GM19372 (cell line): Measurements from ENCODE around the gene SPPL2B.

Source experiments
- ATAC-seq: cut with Tn5 transposase; IDR thresholded peaks from one replicate; pipeline ENCODE4 v1.9.1; 2021; ENCODE audit warnings: mild to moderate bottlenecking, low read depth, moderate library complexity; ENCODE audit not compliant: unreplicated experiment

The SPPL2B gene

DNA sequence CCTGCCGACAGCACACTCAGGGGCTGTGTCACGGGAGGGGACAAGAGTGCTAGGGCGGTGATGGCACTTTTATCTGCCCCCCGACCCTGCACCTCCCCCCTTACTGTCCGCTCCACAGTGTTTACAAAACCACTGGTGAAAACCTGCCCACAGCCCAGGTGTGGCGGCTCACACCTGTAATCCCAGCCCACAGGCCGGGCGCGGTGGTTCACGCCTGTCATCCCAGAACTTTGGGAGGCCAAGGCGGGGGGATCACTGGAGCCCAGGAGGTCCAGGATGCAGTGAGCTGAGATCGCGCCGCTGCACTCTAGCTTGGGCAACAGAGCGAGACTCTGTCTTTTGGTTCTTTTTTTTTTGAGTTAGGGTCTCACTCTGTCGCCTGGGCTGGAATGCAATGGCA is 32.3 kb upstream of the SPPL2B start:
- ATAC-seq: no peak

DNA sequence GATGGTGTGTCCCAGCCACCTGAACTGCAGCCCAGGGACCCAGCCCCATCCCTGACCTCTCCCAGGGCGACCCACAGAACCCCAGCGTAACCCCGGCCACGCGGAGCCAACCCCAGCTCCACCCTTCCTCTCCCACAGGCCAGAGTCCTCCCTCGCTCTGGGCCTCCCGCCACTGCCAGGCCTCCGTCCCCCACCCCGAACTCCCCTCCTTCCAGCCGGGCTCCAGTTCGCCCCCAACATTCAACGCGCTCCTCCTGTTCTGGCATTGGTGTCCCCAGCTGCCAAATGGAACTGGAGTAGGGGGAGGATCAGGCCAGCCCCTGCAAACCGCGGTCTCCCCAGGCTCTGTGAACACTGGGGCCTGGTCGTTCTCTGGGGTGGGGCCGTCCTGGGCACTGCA is 28.0 kb upstream of the SPPL2B start:
- ATAC-seq: no peak

DNA sequence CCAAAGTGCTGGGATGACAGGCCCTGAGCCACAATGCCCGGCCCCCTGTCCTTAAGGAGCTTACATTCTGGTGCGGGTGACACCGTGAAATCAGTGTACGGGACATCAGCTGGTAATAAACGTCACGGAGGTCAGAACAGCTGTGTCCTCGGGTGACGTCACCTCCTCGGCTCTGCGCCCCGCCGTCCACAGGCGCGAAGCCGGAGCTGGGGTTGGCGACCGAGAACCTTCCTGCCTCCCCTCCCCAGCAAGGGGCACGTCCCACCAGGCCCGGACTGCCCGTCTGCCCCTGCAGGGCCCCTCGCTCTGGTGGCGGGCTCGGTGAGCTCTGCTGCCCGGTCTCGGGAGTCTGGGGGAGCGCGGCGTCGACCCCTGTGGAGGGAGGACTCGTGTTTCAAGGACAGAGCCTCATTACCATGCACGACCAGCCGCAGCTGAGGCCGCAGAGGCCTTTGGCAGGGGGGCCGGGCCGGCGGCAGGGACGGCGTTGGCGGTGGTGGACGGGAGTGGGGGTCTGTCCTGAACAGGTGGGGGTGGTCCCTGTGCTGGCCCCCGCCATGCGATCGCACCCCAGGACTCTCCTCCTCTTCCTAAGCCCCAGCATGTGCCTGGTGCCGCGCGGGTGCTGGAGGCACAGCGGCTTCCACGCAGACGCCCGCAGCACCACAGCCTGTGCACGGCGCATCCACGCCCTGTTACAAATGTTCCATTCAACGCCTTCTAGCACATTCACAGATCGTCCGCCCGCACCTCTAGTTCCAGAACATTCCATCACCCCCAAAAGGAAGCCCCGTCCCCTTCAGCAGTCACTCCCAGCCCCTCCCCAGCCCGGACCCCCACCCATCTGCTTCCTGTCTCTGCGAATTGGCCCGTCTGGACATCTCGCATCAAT is 25.9 kb upstream of the SPPL2B start:
- ATAC-seq: no peak

GRCh38 chr19:2303211-2303798 is 25.2 kb upstream of the SPPL2B start:
- ATAC-seq: no peak

DNA sequence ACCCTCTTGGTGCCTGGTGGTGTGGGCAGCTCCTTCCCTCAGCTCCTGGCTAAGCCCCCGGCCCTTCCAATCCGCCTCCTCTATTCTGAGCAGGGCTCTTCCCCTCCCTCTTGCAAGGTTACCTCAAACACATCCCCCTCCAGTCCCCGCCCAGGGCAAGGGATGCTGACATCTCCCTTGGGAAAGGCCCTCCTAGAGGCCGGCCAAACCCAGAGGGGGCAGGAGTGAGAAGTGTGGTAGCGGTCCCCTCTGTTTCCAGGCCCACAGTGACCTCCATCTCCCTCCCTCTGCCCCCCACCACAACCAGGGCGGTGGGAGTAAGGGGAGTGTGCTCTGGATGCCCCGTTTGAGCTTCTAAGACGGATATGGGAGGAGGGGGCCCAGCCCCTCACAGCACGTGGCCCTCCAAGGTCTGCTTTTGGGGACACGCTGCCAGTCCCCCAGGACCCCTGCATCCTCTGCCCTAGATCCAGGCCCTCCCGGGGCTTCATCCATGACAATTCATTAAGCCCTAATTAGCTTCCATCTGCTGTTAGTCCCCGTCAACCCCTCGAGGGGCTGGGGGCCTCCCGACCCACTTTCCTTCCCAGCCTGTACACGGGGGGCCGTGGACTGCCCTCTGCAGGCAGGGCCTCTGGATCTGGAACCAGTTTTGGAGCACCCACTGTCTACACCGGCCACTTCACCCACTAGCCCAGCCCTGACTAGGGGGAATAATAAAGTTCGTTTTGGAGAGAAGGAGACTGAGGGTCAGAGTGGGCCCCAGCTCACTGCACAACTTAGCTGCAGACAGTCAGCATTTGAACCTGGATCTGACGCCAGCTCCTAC is 22.8 kb upstream of the SPPL2B start:
- ATAC-seq: no peak

- no peak for ATAC-seq
These were observed 22.1 kb upstream of the SPPL2B start for GRCh38 chr19:2306281-2306806.

GRCh38 chr19:2306971-2307370 is 21.5 kb upstream of the SPPL2B start:
- no peak for ATAC-seq

GRCh38 chr19:2307518-2308012 is 20.9 kb upstream of the SPPL2B start:
- no peak for ATAC-seq

GRCh38 chr19:2308114-2308556 is 20.3 kb upstream of the SPPL2B start, which contains the start of gene LINGO3:
TSS of gene LINGO3 (minus strand) at chr19:2308154. CDS start at chr19:2291776, 16,378 bp downstream.
- no peak for ATAC-seq

- ATAC-seq: no peak
These were observed 18.6 kb upstream of the SPPL2B start for GRCh38 chr19:2309734-2310362.

GRCh38 chr19:2311093-2311492 is 17.4 kb upstream of the SPPL2B start:
- no peak for ATAC-seq

GRCh38 chr19:2312820-2313501 is 15.5 kb upstream of the SPPL2B start:
- no peak for ATAC-seq

- ATAC-seq: no peak
These were observed 13.2 kb upstream of the SPPL2B start for GRCh38 chr19:2315121-2315817.

DNA sequence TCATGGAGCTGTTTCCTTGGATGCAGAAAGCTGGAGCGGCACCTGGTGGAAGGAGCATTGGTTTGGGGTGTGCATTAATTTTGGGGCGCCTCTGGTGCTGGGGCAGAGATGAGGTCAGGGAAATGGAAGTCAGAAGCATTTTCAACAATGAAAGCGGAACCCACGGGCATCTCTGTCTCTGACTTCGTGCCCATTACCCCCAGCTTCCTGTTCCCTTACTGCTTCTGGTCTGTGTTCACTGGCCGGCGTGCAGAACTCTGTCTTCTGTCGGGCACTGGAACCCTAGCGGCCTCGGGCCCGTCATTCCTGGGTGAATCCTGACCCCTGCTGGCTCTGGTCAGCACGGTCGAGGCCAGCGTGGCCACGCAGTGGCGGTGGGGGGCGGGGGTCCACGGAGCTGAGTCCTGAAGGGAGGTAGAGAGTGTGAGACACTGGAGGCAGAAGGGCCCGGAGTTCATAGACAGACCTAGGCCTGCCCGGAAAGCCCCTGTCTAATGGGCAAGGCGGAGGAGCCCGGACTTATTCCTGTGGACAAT is 12.6 kb upstream of the SPPL2B start:
- ATAC-seq: no peak

DNA sequence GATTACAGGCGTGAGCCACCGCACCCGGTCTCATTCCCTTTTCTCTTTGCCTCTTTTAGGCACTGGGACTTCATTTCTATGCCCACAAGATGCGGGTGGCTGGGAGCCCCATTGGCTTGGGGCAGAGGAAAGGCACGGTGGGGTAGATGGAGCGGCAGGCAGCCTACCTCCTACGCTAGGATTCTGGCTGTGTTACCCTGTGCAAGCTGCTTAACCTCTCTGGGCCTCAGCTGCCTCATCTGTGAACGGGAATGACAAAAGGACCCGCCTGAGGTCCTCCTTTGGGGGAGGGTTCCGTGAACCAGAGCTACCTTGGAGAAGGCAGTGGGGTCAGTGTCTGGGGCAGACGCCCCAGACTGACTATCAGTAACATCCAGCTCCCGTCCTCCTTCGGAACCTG is 11.2 kb upstream of the SPPL2B start:
- no peak for ATAC-seq

- no peak for ATAC-seq
These were observed 10.7 kb upstream of the SPPL2B start for GRCh38 chr19:2317756-2318155.

GRCh38 chr19:2318923-2319322 is 9.6 kb upstream of the SPPL2B start:
- ATAC-seq: no peak

- no peak for ATAC-seq
These were observed 8.9 kb upstream of the SPPL2B start for GRCh38 chr19:2319551-2319950.

GRCh38 chr19:2320049-2320448 is 8.4 kb upstream of the SPPL2B start:
- no peak for ATAC-seq
